Measurements from ENCODE around the gene UFC1. TPM values are rescaled to one million over a fixed set of nuclear protein-coding genes. Genes with fewer than 3 reads are reported as not detected.

UFC1 gene
- polyA plus RNA-seq, 1 donor (not counting 4 experiments of a cell fraction or from before 2014, with no cell fraction given), result 86.4 TPM

DNA sequence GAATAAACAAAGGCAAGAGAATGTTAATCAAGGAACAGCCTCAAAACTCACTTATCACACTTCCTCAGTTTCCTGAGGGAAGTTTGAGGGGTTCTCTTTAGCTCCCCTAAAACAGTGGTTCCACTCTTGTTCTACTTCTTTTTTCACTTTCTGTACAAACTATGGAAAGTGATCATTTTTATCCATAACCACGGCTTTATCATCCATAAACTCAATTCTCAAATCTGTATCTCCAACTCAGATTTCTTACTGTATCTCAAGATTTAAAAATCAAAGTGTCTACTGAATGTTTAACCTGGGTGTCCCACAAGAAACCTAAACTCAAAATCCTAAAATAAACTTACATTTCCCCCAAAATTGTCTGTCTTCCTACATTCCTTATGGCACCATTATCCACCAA is 39.9 kb upstream of the UFC1 start:
- H3K36me3 ChIP-seq (ENCODE audit: control insufficient read depth in 2 of 2, extremely low read depth in 1 of 2, insufficient read depth in 2 of 2, low read length in 2 of 2), result peaks cover 4 to 19% of the 10 kb centered on the region in 2 experiments
- H3K4me2 ChIP-seq (ENCODE audit: control insufficient read depth, extremely low read depth, insufficient read depth, low read depth, low read length), result peak overlapping the region; percentile 62
- no peaks in the 10 kb centered on the region for H3K9me1 ChIP-seq (ENCODE audit: control insufficient read depth, extremely low read depth, insufficient read depth, low read length)
- H3K9ac ChIP-seq (ENCODE audit: control insufficient read depth, extremely low read depth, insufficient read depth, low read length), result no peak overlapping the region
- H3K9me3 ChIP-seq (ENCODE audit: control insufficient read depth, low read depth, low read length), result no peaks in the 10 kb centered on the region
- dilution Hi-C loops (cut with MboI; ENCODE audit: extremely low pct_ligation_motif_present, low sequenced_read_pairs), result no loop called here
- H4K20me1 ChIP-seq (ENCODE audit: control insufficient read depth, extremely low read depth, insufficient read depth, low read length), result no peaks in the 10 kb centered on the region
- H3K4me1 ChIP-seq (ENCODE audit: control insufficient read depth, extremely low read depth, insufficient read depth, low read length), result peaks cover 26% of the 10 kb centered on the region
- TF ChIP-seq EZH2 (IDR thresholded peaks at IDR 0.05; ENCODE audit: low read length) (no peak), CTCF (optimal IDR thresholded peaks at IDR 0.05 in 1 of 3, IDR thresholded peaks at IDR 0.05 in 1 of 3, conservative IDR thresholded peaks at IDR 0.05 in 1 of 3; ENCODE audit: extremely low read depth in 1 of 3, insufficient read depth in 2 of 3, low read length in 3 of 3) (no peak)
- H3K27me3 ChIP-seq (ENCODE audit: control insufficient read depth, extremely low read depth, insufficient read depth, low read length), result no peaks in the 10 kb centered on the region
- no peak for DNase-seq (ENCODE audit: low read depth, low spot score)
- peaks cover 82% of the 10 kb centered on the region for H3K79me2 ChIP-seq (ENCODE audit: control insufficient read depth, insufficient read depth, low read length)
- H3K4me3 ChIP-seq (ENCODE audit: control insufficient read depth in 2 of 3, extremely low read depth in 1 of 3, insufficient read depth in 2 of 3, low read depth in 1 of 3, low read length in 3 of 3), result peak overlapping the region in 1 of 3 experiments; percentile 5
- no peak for FAIRE-seq
- H3K27ac ChIP-seq (ENCODE audit: control insufficient read depth, insufficient read depth, low read length), result peak overlapping the region; percentile 97
- no peak overlapping the region for H2AFZ ChIP-seq (ENCODE audit: control insufficient read depth, low read length)

DNA sequence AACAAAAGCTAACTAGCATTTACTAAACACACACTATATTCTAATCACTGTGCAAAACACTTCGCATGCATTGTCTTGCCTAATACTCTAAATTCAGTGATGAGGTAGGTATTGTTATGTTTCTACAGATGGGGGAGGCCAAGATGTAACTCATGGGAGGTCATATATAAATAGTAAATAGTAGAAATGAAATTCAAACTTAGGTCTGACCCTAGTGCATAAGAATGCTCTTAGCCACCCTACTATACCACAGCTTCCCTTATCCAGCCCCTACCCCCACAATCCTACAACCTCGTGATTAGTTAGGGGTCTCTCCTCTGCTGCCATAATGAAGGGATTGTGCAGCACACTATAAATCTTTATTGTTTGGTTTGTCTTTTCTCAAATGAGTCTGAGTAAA is 39.2 kb upstream of the UFC1 start:
- no peaks in the 10 kb centered on the region for H3K9me3 ChIP-seq (ENCODE audit: control insufficient read depth, low read depth, low read length)
- no peak for DNase-seq (ENCODE audit: low read depth, low spot score)
- TF ChIP-seq EZH2 (IDR thresholded peaks at IDR 0.05; ENCODE audit: low read length) (no peak), CTCF (optimal IDR thresholded peaks at IDR 0.05 in 1 of 3, IDR thresholded peaks at IDR 0.05 in 1 of 3, conservative IDR thresholded peaks at IDR 0.05 in 1 of 3; ENCODE audit: extremely low read depth in 1 of 3, insufficient read depth in 2 of 3, low read length in 3 of 3) (no peak)
- peaks cover 2 to 19% of the 10 kb centered on the region in 2 experiments for H3K36me3 ChIP-seq (ENCODE audit: control insufficient read depth in 2 of 2, extremely low read depth in 1 of 2, insufficient read depth in 2 of 2, low read length in 2 of 2)
- H2AFZ ChIP-seq (ENCODE audit: control insufficient read depth, low read length), result no peak overlapping the region
- H3K4me3 ChIP-seq (ENCODE audit: control insufficient read depth in 2 of 3, extremely low read depth in 1 of 3, insufficient read depth in 2 of 3, low read depth in 1 of 3, low read length in 3 of 3), result peak overlapping the region in 2 of 3 experiments; percentile 33 to 36
- H3K9ac ChIP-seq (ENCODE audit: control insufficient read depth, extremely low read depth, insufficient read depth, low read length), result peak overlapping the region; percentile 35
- no peaks in the 10 kb centered on the region for H4K20me1 ChIP-seq (ENCODE audit: control insufficient read depth, extremely low read depth, insufficient read depth, low read length)
- no peak for FAIRE-seq
- H3K4me2 ChIP-seq (ENCODE audit: control insufficient read depth, extremely low read depth, insufficient read depth, low read depth, low read length), result peak overlapping the region; percentile 62
- H3K9me1 ChIP-seq (ENCODE audit: control insufficient read depth, extremely low read depth, insufficient read depth, low read length), result no peaks in the 10 kb centered on the region
- dilution Hi-C loops (cut with MboI; ENCODE audit: extremely low pct_ligation_motif_present, low sequenced_read_pairs), result no loop called here
- H3K27me3 ChIP-seq (ENCODE audit: control insufficient read depth, extremely low read depth, insufficient read depth, low read length), result no peaks in the 10 kb centered on the region
- peaks cover 79% of the 10 kb centered on the region for H3K79me2 ChIP-seq (ENCODE audit: control insufficient read depth, insufficient read depth, low read length)
- H3K4me1 ChIP-seq (ENCODE audit: control insufficient read depth, extremely low read depth, insufficient read depth, low read length), result peaks cover 33% of the 10 kb centered on the region
- peak overlapping the region; percentile 97 for H3K27ac ChIP-seq (ENCODE audit: control insufficient read depth, insufficient read depth, low read length)

Data from keratinocyte (primary cell).